ENCODE measurements around the gene PPFIA1. TPM values are rescaled to one million over a fixed set of nuclear protein-coding genes. Genes with fewer than 3 reads are reported as not detected.

PPFIA1 gene
- total RNA-seq, 2 donors from 2014 or later, result 46.9 to 47.5 TPM

DNA sequence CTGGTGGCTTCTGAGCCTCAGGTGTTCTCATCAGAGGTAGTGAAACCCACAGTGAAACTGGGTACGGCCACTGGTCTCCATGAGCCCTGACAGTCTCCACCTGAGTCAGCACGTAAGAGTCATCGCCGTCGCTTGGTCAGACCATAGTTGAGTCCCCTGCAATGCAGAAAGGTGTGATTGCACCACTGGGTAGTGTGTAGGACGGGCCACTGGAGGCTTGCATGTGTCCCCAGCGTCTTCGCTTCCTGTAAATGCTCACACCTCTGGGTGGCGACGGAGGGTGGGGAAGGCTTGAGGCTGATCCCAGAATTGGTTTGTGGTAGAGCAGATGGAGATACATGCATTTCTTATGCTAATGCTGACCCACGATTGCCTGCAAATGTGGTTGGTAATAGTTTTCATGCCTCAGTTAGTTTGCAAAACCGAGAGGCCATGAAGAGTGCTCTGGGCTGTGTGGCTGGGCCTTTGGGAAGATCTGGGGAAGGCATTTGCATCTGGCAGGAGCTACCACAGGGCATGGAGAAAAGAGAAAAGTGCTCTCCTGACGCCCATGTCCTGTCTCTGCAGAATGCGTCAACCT is 154.4 kb downstream of the PPFIA1 start:
- TF ChIP-seq, protein P1, sequence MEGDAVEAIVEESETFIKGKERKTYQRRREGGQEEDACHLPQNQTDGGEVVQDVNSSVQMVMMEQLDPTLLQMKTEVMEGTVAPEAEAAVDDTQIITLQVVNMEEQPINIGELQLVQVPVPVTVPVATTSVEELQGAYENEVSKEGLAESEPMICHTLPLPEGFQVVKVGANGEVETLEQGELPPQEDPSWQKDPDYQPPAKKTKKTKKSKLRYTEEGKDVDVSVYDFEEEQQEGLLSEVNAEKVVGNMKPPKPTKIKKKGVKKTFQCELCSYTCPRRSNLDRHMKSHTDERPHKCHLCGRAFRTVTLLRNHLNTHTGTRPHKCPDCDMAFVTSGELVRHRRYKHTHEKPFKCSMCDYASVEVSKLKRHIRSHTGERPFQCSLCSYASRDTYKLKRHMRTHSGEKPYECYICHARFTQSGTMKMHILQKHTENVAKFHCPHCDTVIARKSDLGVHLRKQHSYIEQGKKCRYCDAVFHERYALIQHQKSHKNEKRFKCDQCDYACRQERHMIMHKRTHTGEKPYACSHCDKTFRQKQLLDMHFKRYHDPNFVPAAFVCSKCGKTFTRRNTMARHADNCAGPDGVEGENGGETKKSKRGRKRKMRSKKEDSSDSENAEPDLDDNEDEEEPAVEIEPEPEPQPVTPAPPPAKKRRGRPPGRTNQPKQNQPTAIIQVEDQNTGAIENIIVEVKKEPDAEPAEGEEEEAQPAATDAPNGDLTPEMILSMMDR (IDR thresholded peaks at IDR 0.05), result no peak
- H3K4me3 ChIP-seq, result no peak overlapping the region
- DNase-seq, result no peak
- H3K27me3 ChIP-seq, result no peaks in the 10 kb centered on the region
- no peaks in the 10 kb centered on the region for H3K4me1 ChIP-seq
- no peak overlapping the region for H3K27ac ChIP-seq
- intact Hi-C loops (cut with DNase I), result no loop called here
- no peaks in the 10 kb centered on the region for H3K9me3 ChIP-seq
- peaks cover 18% of the 10 kb centered on the region for H3K36me3 ChIP-seq
- H3K9ac ChIP-seq (ENCODE audit: low read depth in 2 of 2, low read length in 2 of 2), result no peak overlapping the region

DNA sequence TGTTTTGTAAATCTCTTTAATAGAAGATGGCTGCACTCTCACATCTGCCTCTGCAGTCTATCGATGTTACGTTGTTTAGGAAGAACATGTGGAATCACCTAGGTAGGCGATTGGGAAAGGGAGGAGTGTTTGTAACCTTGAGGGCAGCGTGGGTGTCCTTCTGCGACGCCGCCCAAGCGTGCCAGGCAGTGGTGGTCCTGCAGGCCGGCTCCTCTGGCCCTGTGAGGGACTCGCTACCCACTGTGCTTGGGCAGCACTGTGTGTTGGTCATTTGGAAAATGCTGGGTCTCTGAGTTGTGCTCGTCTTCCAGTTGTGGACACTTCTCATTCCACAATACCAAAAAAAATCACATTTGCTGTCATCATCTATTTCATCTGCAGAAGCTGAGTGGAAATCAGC is 156.9 kb downstream of the PPFIA1 start:
- Histone ChIP-seq H3K9ac (ENCODE audit: low read depth in 2 of 2, low read length in 2 of 2) (no peak overlapping the region), H3K27ac (no peak overlapping the region), H3K36me3 (peaks cover 18% of the 10 kb centered on the region), H3K27me3 (no peaks in the 10 kb centered on the region), H3K9me3 (no peaks in the 10 kb centered on the region), H3K4me1 (no peaks in the 10 kb centered on the region), H3K4me3 (no peak overlapping the region)
- intact Hi-C loops (cut with DNase I), result no loop called here
- TF ChIP-seq, protein P1 (IDR thresholded peaks at IDR 0.05), result no peak
- no peak for DNase-seq

DNA sequence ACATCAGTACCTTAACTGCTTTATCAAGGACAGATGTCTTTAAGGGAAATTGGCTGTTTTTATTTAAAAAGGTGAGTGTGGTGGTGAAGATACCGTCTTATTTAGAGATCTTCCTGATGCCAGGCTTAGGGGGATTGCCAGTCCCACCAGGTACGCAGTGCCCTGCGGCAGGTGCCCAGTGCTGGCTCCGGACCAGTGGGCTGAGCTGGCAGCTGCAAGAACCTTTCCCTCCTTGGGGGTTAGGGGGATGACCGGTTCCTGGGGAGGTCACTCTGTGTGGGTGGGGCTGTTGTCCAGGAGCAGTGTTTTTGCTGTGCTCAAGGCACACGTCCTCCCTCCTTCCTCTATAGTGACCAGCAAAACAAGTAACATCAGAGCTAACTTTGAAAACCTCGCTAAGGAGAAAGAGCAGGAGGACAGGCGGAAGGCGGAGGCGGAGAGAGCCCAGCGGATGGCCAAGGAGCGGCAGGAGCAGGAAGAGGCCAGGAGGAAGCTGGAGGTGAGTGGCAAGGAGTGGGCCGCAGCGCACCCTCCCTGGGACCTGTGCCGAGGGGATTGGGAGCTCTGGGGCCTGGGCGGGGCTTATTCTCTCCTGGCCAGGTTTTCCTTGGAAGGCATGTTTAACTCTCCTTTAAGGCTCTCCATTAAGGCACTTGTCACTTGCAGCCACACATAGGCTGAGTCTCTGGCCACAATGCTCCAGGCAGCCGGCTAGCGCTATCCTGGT is 158.4 kb downstream of the PPFIA1 start:
- TF ChIP-seq, protein P1 (IDR thresholded peaks at IDR 0.05), result no peak
- Histone ChIP-seq H3K36me3 (peaks cover 25% of the 10 kb centered on the region), H3K4me1 (no peaks in the 10 kb centered on the region), H3K27ac (no peak overlapping the region), H3K9ac (ENCODE audit: low read depth in 2 of 2, low read length in 2 of 2) (no peak overlapping the region), H3K4me3 (no peak overlapping the region), H3K9me3 (no peaks in the 10 kb centered on the region), H3K27me3 (no peaks in the 10 kb centered on the region)
- intact Hi-C loops (cut with DNase I), result no loop called here
- no peak for DNase-seq

DNA sequence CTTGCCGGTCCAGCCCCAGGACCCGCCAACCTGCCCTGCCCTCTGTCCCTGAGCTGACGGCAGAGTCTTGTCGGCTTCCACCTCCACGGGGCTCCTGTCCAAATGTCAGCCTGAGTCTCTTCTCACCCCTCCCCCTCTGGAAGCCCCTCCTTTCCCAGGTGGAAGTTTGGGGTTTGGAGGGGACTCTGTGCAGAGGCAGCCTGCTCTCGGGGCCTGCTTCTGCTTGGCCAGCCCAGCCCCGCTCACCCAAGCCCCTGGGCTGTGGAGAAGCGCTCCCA is 158.9 kb downstream of the PPFIA1 start:
- no peak overlapping the region for H3K9ac ChIP-seq (ENCODE audit: low read depth in 2 of 2, low read length in 2 of 2)
- H3K4me3 ChIP-seq, result no peak overlapping the region
- H3K36me3 ChIP-seq, result peaks cover 25% of the 10 kb centered on the region
- TF ChIP-seq, protein P1 (IDR thresholded peaks at IDR 0.05), result no peak
- intact Hi-C loops (cut with DNase I), result no loop called here
- H3K4me1 ChIP-seq, result no peaks in the 10 kb centered on the region
- no peak overlapping the region for H3K27ac ChIP-seq
- H3K27me3 ChIP-seq, result no peaks in the 10 kb centered on the region
- DNase-seq, result no peak
- no peaks in the 10 kb centered on the region for H3K9me3 ChIP-seq

DNA sequence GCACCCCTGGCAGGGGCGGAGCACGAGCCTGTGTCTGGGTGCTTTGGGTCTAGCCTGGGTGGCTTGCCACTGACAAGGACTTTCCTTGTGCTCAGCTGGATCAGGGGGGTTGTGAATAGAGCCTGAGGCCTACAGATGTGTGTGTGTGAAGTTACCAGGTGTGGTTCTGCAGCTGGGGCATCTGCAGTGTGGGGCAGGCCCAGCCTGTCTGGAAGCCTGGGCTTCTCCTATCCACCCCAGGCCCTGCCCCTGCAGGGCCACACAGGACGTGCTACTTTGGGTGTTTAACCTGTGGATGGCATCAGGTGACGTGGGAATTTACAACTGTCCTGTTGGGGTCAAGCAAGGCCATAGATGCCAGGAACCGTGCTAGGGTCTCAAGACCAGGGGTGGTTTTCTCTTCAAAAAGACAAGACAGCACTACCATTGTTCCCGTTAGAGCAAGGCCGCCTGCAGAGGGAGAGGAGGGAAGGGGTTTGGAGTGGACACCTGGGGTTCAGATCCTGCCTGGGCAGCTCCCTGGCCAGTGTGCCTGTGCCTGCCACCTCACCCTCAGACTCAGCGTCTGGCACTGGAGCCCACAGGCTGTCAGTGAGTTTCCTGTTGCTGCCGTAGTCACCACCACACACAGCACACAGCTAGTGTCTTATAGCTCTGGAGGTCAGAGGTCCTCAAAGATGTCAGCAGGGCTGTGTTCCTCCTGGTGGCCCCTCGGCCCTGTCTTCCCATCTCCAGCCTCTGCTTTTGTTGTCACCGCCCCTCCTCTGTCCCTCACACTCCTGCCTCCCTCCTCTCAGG is 159.4 kb downstream of the PPFIA1 start:
- no peak for DNase-seq
- Histone ChIP-seq H3K27me3 (no peaks in the 10 kb centered on the region), H3K9me3 (no peaks in the 10 kb centered on the region), H3K36me3 (peaks cover 29% of the 10 kb centered on the region), H3K4me1 (no peaks in the 10 kb centered on the region), H3K27ac (no peak overlapping the region), H3K9ac (ENCODE audit: low read depth in 2 of 2, low read length in 2 of 2) (no peak overlapping the region), H3K4me3 (no peak overlapping the region)
- intact Hi-C loops (cut with DNase I), result no loop called here
- TF ChIP-seq, protein P1 (IDR thresholded peaks at IDR 0.05), result no peak
